NT2/D1 (cell line): ENCODE results near the gene CYP3A5.

Experiments
- DNase-seq: peaks from one replicate; pipeline ENCODE4 v3.0.0-alpha.2; 2011; ENCODE audit warnings: low read depth, low spot score
- H3K27me3 ChIP-seq: 2 replicates; pipeline ENCODE4 v1.6.0; 2011; ENCODE audit warnings: mild to moderate bottlenecking; ENCODE audit not compliant: insufficient read length, insufficient read depth
- H3K36me3 ChIP-seq: 2 replicates; pipeline ENCODE4 v1.6.1; 2011; ENCODE audit warnings: mild to moderate bottlenecking, low read length, mixed read lengths; ENCODE audit not compliant: insufficient read depth, insufficient read length
- H3K4me1 ChIP-seq: 2 replicates; pipeline ENCODE4 v1.5.1; 2011; ENCODE audit not compliant: insufficient read depth, insufficient read length
- H3K4me3 ChIP-seq: 2 replicates; pipeline ENCODE4 v1.5.1; 2011; ENCODE audit warnings: low read depth; ENCODE audit not compliant: insufficient read length
- H3K9ac ChIP-seq: 2 replicates; pipeline ENCODE4 v1.6.0; 2011; ENCODE audit warnings: low read depth; ENCODE audit not compliant: insufficient read length
- H3K9me3 ChIP-seq: 2 replicates; pipeline ENCODE4 v1.5.1; 2011; ENCODE audit warnings: mild to moderate bottlenecking, low read length; ENCODE audit not compliant: insufficient read depth
- SUZ12 ChIP-seq: IDR thresholded peaks from 2 replicates; pipeline ENCODE4 v1.6.1; 2011; ENCODE audit not compliant: insufficient read length, insufficient read depth; ENCODE audit errors: extremely low read depth
- YY1 ChIP-seq: IDR thresholded peaks from 2 replicates; pipeline ENCODE4 v1.6.1; 2011; ENCODE audit not compliant: insufficient read length, insufficient read depth
- ZNF274 ChIP-seq: IDR thresholded peaks from 2 replicates; pipeline ENCODE4 v1.6.1; 2011; ENCODE audit warnings: mild to moderate bottlenecking, low read depth, low read length

Gene CYP3A5

GRCh38 chr7:99601656-99602310 is 78.0 kb downstream of the CYP3A5 start:
- Histone ChIP-seq H3K27me3 (no peaks in the 10 kb centered on the region), H3K9ac (no peak overlapping the region), H3K9me3 (no peaks in the 10 kb centered on the region), H3K4me3 (no peak overlapping the region), H3K4me1 (no peaks in the 10 kb centered on the region), H3K36me3 (no peaks in the 10 kb centered on the region)
- no peak for DNase-seq
- no peak for TF ChIP-seq YY1
- TF ChIP-seq ZNF274: no peak
- TF ChIP-seq SUZ12: no peak

GRCh38 chr7:99599836-99600235 is 80.0 kb downstream of the CYP3A5 start:
- no peaks in the 10 kb centered on the region for H3K36me3 ChIP-seq
- H3K4me1 ChIP-seq: no peaks in the 10 kb centered on the region
- H3K4me3 ChIP-seq: no peak overlapping the region
- TF ChIP-seq SUZ12 (no peak), YY1 (no peak), ZNF274 (no peak)
- H3K9me3 ChIP-seq: no peaks in the 10 kb centered on the region
- H3K9ac ChIP-seq: no peak overlapping the region
- H3K27me3 ChIP-seq: no peaks in the 10 kb centered on the region
- no peak for DNase-seq
